SK-N-SH (cell line): ENCODE data around the gene SMIM14. TPM values are rescaled to one million over a fixed set of nuclear protein-coding genes. Genes with fewer than 3 reads are reported as not detected.

Experiments
- CTCF ChIA-PET: fragments of 300-600, 350-600 bp; formaldehyde crosslinking; extraction: SDS; loops from one replicate; lab custom pipeline; 2021; lab: Yijun Ruan, JAX
- POLR2A ChIA-PET: fragments of 350-600 bp; sonication (Branson Sonifier 250); formaldehyde crosslinking; extraction: SDS; loops from one replicate; lab custom pipeline; 2020; ENCODE audit warnings: antibody characterized with exemption, inconsistent platforms; lab: Yijun Ruan, JAX
- DNase-seq: peaks from one replicate; pipeline ENCODE4 v3.0.0; 2012
- H2AFZ ChIP-seq: fragments of 200-600 bp; sonication (generic); 2 replicates; pipeline ENCODE4 v1.8.1; 2016; ENCODE audit warnings: antibody characterized with exemption, mild to moderate bottlenecking, low read depth
- H3F3A ChIP-seq: fragments of 200-600 bp; sonication (generic); replicated peaks from 2 replicates; pipeline ENCODE3; 2016; ENCODE audit warnings: antibody characterized with exemption, mild to moderate bottlenecking; ENCODE audit not compliant: insufficient read depth
- H3K27ac ChIP-seq, 2 experiments: fragments of 200-500 bp in 1 of 2; fragments of 200-600 bp in 1 of 2; sonication (Bioruptor generic) in 1 of 2; sonication (generic), shearing (Covaris generic) in 1 of 2; 2 replicates each; pipeline versions ENCODE4 v1.5.1 to v1.6.1; 2014 to 2016; ENCODE audit warnings: low read depth in 2 of 2, inconsistent platforms in 1 of 2, low read length in 1 of 2, mild to moderate bottlenecking in 1 of 2, mixed read lengths in 1 of 2
- H3K27me3 ChIP-seq: fragments of 200-600 bp; sonication (generic), shearing (Covaris generic); 2 replicates; pipeline ENCODE4 v1.6.1; 2016; ENCODE audit warnings: mixed run types; ENCODE audit not compliant: insufficient read depth
- H3K36me3 ChIP-seq, 2 experiments: fragments of 200-500 bp in 1 of 2; fragments of 200-600 bp in 1 of 2; sonication (Bioruptor generic) in 1 of 2; sonication (generic) in 1 of 2; replicated peaks in 1 of 2; 2 replicates each; pipeline versions ENCODE3 to v1.5.1; 2014 to 2016; ENCODE audit warnings: low read length in 1 of 2, mild to moderate bottlenecking in 1 of 2; ENCODE audit not compliant: insufficient read depth in 2 of 2, control insufficient read depth in 1 of 2
- H3K4me1 ChIP-seq, 2 experiments: fragments of 200-500 bp in 1 of 2; fragments of 200-600 bp in 1 of 2; sonication (Bioruptor generic) in 1 of 2; sonication (generic), shearing (Covaris generic) in 1 of 2; 2 replicates each; pipeline versions ENCODE4 v1.5.1 to v1.6.1; 2014 to 2016; ENCODE audit warnings: low read depth in 1 of 2, low read length in 1 of 2, mixed run types in 1 of 2; ENCODE audit not compliant: insufficient read depth in 2 of 2, control insufficient read depth in 1 of 2
- H3K4me2 ChIP-seq: fragments of 200-600 bp; sonication (generic), shearing (Covaris generic); 2 replicates; pipeline ENCODE4 v1.6.1; 2017; ENCODE audit warnings: mixed run types
- H3K4me3 ChIP-seq, 2 experiments: fragments of 200-500 bp in 1 of 2; fragments of 200-600 bp in 1 of 2; sonication (Bioruptor generic) in 1 of 2; sonication (generic), shearing (Covaris generic) in 1 of 2; 2 replicates each; pipeline versions ENCODE4 v1.5.1 to v1.8.1; 2014 to 2016; ENCODE audit warnings: low read depth in 2 of 2, inconsistent platforms in 1 of 2, low read length in 1 of 2, mild to moderate bottlenecking in 1 of 2, mixed read lengths in 1 of 2, moderate library complexity in 1 of 2
- H3K79me2 ChIP-seq: fragments of 200-600 bp; sonication (generic); 2 replicates; pipeline ENCODE4 v1.8.1; 2017; ENCODE audit warnings: mild to moderate bottlenecking; ENCODE audit not compliant: insufficient read depth
- H3K9ac ChIP-seq: fragments of 200-600 bp; sonication (generic); 2 replicates; pipeline ENCODE4 v1.6.1; 2017; ENCODE audit warnings: mixed run types
- H3K9me2 ChIP-seq: fragments of 200-600 bp; sonication (generic); 2 replicates; pipeline ENCODE4 v1.6.1; 2017; ENCODE audit warnings: mixed run types
- H3K9me3 ChIP-seq: fragments of 200-600 bp; sonication (generic); 2 replicates; pipeline ENCODE4 v1.6.1; 2017; ENCODE audit warnings: mixed run types, mild to moderate bottlenecking, moderate library complexity
- H4K20me1 ChIP-seq: fragments of 200-600 bp; sonication (generic); 2 replicates; pipeline ENCODE4 v1.6.1; 2017; ENCODE audit warnings: mild to moderate bottlenecking, mixed run types; ENCODE audit not compliant: insufficient read depth
- EZH2phosphoT487 ChIP-seq: fragments of 200-600 bp; sonication (generic); IDR thresholded peaks from 2 replicates; pipeline ENCODE4 v1.6.1; 2017; ENCODE audit warnings: low read depth, mixed run types, mild to moderate bottlenecking, antibody characterized with exemption, moderate library complexity, borderline replicate concordance
- GABPA ChIP-seq: IDR thresholded peaks from 2 replicates; pipeline ENCODE4 v1.4.0; 2012; ENCODE audit warnings: low read depth, mild to moderate bottlenecking
- JUND ChIP-seq: IDR thresholded peaks from 2 replicates; pipeline ENCODE4 v1.4.0; 2012
- MEF2A ChIP-seq: IDR thresholded peaks from 2 replicates; pipeline ENCODE4 v1.4.0; 2012; ENCODE audit warnings: low read depth, borderline replicate concordance
- NFIC ChIP-seq: IDR thresholded peaks from 2 replicates; pipeline ENCODE4 v1.4.0; 2012; ENCODE audit warnings: borderline replicate concordance
- RAD21 ChIP-seq: IDR thresholded peaks from 2 replicates; pipeline ENCODE4 v1.6.1; 2012; ENCODE audit warnings: mild to moderate bottlenecking, low read length
- RCOR1 ChIP-seq: fragments of 150-350 bp; IDR thresholded peaks from 2 replicates; pipeline ENCODE4 v1.6.1; 2017; ENCODE audit warnings: antibody characterized with exemption, low read length
- RFX5 ChIP-seq: IDR thresholded peaks from 2 replicates; pipeline ENCODE4 v1.6.1; 2012; ENCODE audit warnings: mild to moderate bottlenecking, improper control_type of control experiment, low read length
- RXRA ChIP-seq: IDR thresholded peaks from 2 replicates; pipeline ENCODE4 v1.4.0; 2012; ENCODE audit warnings: low read depth, mild to moderate bottlenecking, borderline replicate concordance
- SIN3A ChIP-seq: IDR thresholded peaks from 2 replicates; pipeline ENCODE4 v1.6.1; 2012; ENCODE audit warnings: low read depth, mild to moderate bottlenecking, low read length, moderate library complexity, borderline replicate concordance
- TEAD4 ChIP-seq: IDR thresholded peaks from 2 replicates; pipeline ENCODE4 v1.4.0; 2012; ENCODE audit warnings: mild to moderate bottlenecking, borderline replicate concordance; ENCODE audit not compliant: insufficient read depth
- WGBS: methylation state at CpG from one replicate; pipeline ENCODE4 v1.1.6; 2017; ENCODE audit warnings: low lambda C conversion rate; 5-methylcytosine and 5-hydroxymethylcytosine counted together
- polyA plus RNA-seq, 3 experiments: library from polyadenylated mRNA; depleted of rRNA; stranded (reverse); fragments of >200 nt; gene quantifications; 2 replicates each; pipeline ENCODE4 v1.2.3, GENCODE V29; 2012
- TF ChIP-seq, protein P1 (sequence below): IDR thresholded peaks from 2 replicates; pipeline ENCODE4; 2012
- TF ChIP-seq, protein P2 (sequence below): fragments of 150-350 bp; IDR thresholded peaks from 2 replicates; pipeline ENCODE4 v1.6.1; 2017; ENCODE audit warnings: antibody characterized with exemption, low read length, low read depth, borderline replicate concordance
- TF ChIP-seq, protein P3 (sequence below): IDR thresholded peaks from 2 replicates; pipeline ENCODE4 v1.4.0; 2012; ENCODE audit warnings: low read depth, borderline replicate concordance
- TF ChIP-seq, protein P4 (sequence below): fragments of 150-350 bp; IDR thresholded peaks from 2 replicates; pipeline ENCODE4 v1.6.1; 2016; ENCODE audit warnings: mild to moderate bottlenecking, low read depth, low read length
- TF ChIP-seq, protein P5 (sequence below): fragments of 200-600 bp; sonication (generic); IDR thresholded peaks from 2 replicates; pipeline ENCODE4 v1.6.1; 2017; ENCODE audit warnings: antibody characterized with exemption, mild to moderate bottlenecking, moderate library complexity

Gene SMIM14
- polyA plus RNA-seq, 1 of the 3 experiments (the other 2 are of a cell fraction), result 12.6 TPM

- TF ChIP-seq SIN3A, result no peak
- TF ChIP-seq, protein P1, sequence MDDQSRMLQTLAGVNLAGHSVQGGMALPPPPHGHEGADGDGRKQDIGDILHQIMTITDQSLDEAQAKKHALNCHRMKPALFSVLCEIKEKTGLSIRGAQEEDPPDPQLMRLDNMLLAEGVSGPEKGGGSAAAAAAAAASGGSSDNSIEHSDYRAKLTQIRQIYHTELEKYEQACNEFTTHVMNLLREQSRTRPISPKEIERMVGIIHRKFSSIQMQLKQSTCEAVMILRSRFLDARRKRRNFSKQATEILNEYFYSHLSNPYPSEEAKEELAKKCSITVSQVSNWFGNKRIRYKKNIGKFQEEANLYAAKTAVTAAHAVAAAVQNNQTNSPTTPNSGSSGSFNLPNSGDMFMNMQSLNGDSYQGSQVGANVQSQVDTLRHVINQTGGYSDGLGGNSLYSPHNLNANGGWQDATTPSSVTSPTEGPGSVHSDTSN, result no peak
- TF ChIP-seq TEAD4, result no peak
Measured at GRCh38 chr4:39542611-39543012, 96.1 kb downstream of the SMIM14 start (continued).

DNA sequence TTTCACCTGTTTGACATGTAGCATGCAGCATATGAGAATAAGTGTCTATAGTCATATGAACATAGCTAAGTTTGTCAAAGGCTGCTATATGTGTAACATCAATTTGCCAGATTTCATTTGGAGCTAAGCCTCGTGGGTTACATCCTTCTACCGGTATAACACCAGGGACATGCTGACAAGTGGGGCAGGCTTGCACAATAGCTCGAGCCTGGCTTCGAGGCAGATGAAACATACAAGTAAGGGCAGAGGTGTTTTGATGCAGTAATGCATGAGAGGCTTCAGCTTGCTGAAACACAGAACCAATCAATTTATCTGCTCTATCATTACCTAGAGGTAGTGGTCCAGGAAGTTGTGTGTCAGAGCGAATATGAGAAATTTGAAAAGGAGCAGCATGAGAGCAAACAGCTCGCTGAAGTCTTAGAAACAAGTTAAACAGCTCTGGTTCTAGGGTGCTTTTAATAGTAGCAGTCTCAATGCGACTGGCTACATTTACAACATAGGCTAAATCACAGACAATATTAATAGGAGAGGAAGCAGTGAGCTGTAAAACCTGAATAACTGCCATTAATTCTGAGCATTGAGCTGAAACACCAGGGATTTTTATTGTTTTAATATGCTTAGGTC lies 96.6 kb downstream of the SMIM14 start:
- H3K4me1 ChIP-seq, result peaks cover 4 to 6% of the 10 kb centered on the region in 2 experiments; a peak in 3 of 4 replicates
- no peak overlapping the region for H3K27ac ChIP-seq
- no peaks in the 10 kb centered on the region for H3K79me2 ChIP-seq
- no peaks in the 10 kb centered on the region for H3K27me3 ChIP-seq
- H4K20me1 ChIP-seq, result no peaks in the 10 kb centered on the region
- POLR2A ChIA-PET, result interaction anchor here (1.5 to 1.6 kb wide), 2 partner anchors 15 to 17 kb away, joined by 3 to 9 read pairs; partner anchors contain the start of gene UGDH
- no peak for TF ChIP-seq EZH2phosphoT487
- TF ChIP-seq, protein P2, sequence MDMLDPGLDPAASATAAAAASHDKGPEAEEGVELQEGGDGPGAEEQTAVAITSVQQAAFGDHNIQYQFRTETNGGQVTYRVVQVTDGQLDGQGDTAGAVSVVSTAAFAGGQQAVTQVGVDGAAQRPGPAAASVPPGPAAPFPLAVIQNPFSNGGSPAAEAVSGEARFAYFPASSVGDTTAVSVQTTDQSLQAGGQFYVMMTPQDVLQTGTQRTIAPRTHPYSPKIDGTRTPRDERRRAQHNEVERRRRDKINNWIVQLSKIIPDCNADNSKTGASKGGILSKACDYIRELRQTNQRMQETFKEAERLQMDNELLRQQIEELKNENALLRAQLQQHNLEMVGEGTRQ, result no peak
- TF ChIP-seq, protein P3, sequence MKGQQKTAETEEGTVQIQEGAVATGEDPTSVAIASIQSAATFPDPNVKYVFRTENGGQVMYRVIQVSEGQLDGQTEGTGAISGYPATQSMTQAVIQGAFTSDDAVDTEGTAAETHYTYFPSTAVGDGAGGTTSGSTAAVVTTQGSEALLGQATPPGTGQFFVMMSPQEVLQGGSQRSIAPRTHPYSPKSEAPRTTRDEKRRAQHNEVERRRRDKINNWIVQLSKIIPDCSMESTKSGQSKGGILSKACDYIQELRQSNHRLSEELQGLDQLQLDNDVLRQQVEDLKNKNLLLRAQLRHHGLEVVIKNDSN, result no peak
- no peak for TF ChIP-seq RCOR1
- TF ChIP-seq TEAD4, result no peak
- TF ChIP-seq, all 33 proteins: peak for 0
- CTCF ChIA-PET, result no interaction called here
- WGBS, result 86% methylated on average over 7 of the region's 7 CpGs
- H3K9ac ChIP-seq, result no peak overlapping the region
- no peak overlapping the region for H2AFZ ChIP-seq
- no peaks in the 10 kb centered on the region for H3K9me2 ChIP-seq
- peaks cover 4% of the 10 kb centered on the region for H3F3A ChIP-seq
- H3K4me3 ChIP-seq, result no peak overlapping the region
- peaks cover 0 to 3% of the 10 kb centered on the region in 2 experiments for H3K36me3 ChIP-seq
- DNase-seq, result no peak
- H3K4me2 ChIP-seq, result no peak overlapping the region
- no peaks in the 10 kb centered on the region for H3K9me3 ChIP-seq

DNA sequence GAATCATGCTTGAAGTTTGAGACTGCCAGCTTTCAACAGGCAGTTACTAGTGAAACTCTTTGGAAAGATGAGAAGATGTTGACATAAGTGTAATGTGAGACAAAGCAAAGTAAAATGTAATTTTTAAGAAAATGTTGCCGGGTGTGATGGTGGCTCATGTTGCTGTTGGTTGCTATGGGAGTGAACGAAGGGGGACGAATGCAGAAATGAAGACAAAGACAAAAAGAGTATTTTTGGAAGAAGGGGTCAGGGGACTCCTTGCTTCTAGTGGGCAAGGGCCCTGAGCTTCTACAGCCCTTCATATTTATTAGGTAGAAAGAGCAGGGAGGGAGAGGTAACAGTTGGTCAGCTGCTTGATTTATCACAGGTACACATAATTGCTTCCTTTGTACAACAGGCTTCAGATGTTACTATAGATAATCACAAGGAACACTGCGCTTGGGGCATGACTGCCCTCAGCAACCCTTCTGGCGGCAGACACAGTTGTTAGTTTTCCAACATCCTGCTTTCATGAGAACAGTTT lies 99.5 kb downstream of the SMIM14 start:
- Histone ChIP-seq H3K9me3 (no peaks in the 10 kb centered on the region), H3K79me2 (no peaks in the 10 kb centered on the region), H3K4me2 (no peak overlapping the region), H3F3A (no peaks in the 10 kb centered on the region), H3K27me3 (no peaks in the 10 kb centered on the region), H4K20me1 (no peaks in the 10 kb centered on the region), H3K9ac (no peak overlapping the region), H3K4me3 (no peak overlapping the region), H3K4me1 (peaks cover 0 to 4% of the 10 kb centered on the region in 2 experiments; a peak in 2 of 4 replicates), H3K9me2 (no peaks in the 10 kb centered on the region), H2AFZ (no peak overlapping the region), H3K36me3 (peaks cover 10 to 17% of the 10 kb centered on the region in 2 experiments), H3K27ac (no peak overlapping the region)
- 89% methylated on average over 5 of the region's 5 CpGs for WGBS
- DNase-seq, result no peak
- POLR2A ChIA-PET, result no interaction called here
- CTCF ChIA-PET, result no interaction called here
- no peak for TF ChIP-seq MEF2A
- no peak for TF ChIP-seq TEAD4
- no peak for TF ChIP-seq RXRA
- TF ChIP-seq JUND, result no peak
- no peak for TF ChIP-seq RFX5
- TF ChIP-seq RAD21, result no peak
- TF ChIP-seq, protein P2, result no peak
- TF ChIP-seq, protein P4, sequence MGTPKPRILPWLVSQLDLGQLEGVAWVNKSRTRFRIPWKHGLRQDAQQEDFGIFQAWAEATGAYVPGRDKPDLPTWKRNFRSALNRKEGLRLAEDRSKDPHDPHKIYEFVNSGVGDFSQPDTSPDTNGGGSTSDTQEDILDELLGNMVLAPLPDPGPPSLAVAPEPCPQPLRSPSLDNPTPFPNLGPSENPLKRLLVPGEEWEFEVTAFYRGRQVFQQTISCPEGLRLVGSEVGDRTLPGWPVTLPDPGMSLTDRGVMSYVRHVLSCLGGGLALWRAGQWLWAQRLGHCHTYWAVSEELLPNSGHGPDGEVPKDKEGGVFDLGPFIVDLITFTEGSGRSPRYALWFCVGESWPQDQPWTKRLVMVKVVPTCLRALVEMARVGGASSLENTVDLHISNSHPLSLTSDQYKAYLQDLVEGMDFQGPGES, result no peak
- TF ChIP-seq, protein P5, sequence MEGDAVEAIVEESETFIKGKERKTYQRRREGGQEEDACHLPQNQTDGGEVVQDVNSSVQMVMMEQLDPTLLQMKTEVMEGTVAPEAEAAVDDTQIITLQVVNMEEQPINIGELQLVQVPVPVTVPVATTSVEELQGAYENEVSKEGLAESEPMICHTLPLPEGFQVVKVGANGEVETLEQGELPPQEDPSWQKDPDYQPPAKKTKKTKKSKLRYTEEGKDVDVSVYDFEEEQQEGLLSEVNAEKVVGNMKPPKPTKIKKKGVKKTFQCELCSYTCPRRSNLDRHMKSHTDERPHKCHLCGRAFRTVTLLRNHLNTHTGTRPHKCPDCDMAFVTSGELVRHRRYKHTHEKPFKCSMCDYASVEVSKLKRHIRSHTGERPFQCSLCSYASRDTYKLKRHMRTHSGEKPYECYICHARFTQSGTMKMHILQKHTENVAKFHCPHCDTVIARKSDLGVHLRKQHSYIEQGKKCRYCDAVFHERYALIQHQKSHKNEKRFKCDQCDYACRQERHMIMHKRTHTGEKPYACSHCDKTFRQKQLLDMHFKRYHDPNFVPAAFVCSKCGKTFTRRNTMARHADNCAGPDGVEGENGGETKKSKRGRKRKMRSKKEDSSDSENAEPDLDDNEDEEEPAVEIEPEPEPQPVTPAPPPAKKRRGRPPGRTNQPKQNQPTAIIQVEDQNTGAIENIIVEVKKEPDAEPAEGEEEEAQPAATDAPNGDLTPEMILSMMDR, result no peak
- TF ChIP-seq EZH2phosphoT487, result no peak
- no peak for TF ChIP-seq GABPA
- no peak for TF ChIP-seq RCOR1
- TF ChIP-seq SIN3A, result no peak
- TF ChIP-seq NFIC, result no peak
